Parietal lobe (tissue), 2 donors: ENCODE data around the gene NCOA1. TPM values are rescaled to one million over a fixed set of nuclear protein-coding genes. Genes with fewer than 3 reads are reported as not detected.

Experiments used
- small RNA-seq: library from RNA; depleted of rRNA; stranded (forward); fragments of <200 nt; gene quantifications from one replicate; pipeline ENCODE3, GENCODE V24; 2014; ENCODE audit warnings: low replicate concordance
- total RNA-seq: library from RNA; depleted of rRNA; stranded (reverse); fragments of >200 nt; gene quantifications from one replicate; pipeline ENCODE4 v1.2.3, GENCODE V29; 2014

The NCOA1 gene
- 209 TPM for total RNA-seq

GRCh38 chr2:24490690-24491541 lies at the start of gene NCOA1:
TSS of gene NCOA1 (plus strand) at chr2:24491254. CDS start at chr2:24658678, 167,424 bp downstream.

GRCh38 chr2:24792874-24793760 lies 302.1 kb downstream of the NCOA1 start, which contains the start of the genes CENPO and PTRHD1:
TSS of gene CENPO (plus strand) at chr2:24793425. CDS start at chr2:24793920, 495 bp downstream.
TSS of gene PTRHD1 (minus strand) at chr2:24793391. CDS start at chr2:24793377, 14 bp downstream.

Small RNA genes lying within 50 kb of the gene (small RNA-seq; reads per million reads assigned to genes)
- gene RNA5SP88 (not detected), gene RNU6-936P (not detected)

Other genes starting within 250 kb of the NCOA1 start
- 32.6 TPM for gene ITSN2, start 130.7 kb upstream of the NCOA1 start, total RNA-seq